Spleen (tissue), 7 donors: ENCODE results near the gene PAX7.

ENCODE experiments used
- POLR2A ChIP-seq, 3 donors: fragments of 450-650 bp; IDR thresholded peaks; one replicate each; pipeline ENCODE4 v1.5.1; 2017; ENCODE audit warnings: antibody characterized with exemption in 3 of 3, mild to moderate bottlenecking in 1 of 3
- POLR2AphosphoS5 ChIP-seq, 3 donors: sonication (generic); formaldehyde crosslinking; IDR thresholded peaks; one replicate each; pipeline ENCODE4 v1.5.1; 2017; ENCODE audit warnings: antibody characterized with exemption in 3 of 3
- TF ChIP-seq, protein P1 (sequence below), 11 experiments: fragments of 200-600 bp in 7 of 11; fragments of 450-650 bp in 4 of 11; sonication (generic) in 4 of 11; IDR thresholded peaks in 8 of 11; conservative IDR thresholded peaks in 3 of 11; 1 replicate in 7 of 11; 2 replicates in 4 of 11; pipeline versions ENCODE4 v1.4.0 to v1.8.0; 2016 to 2021; ENCODE audit warnings: antibody characterized with exemption in 11 of 11, inconsistent platforms in 4 of 11, mild to moderate bottlenecking in 1 of 11
- donor health status: DM: no; HTN: no; CAD: no; lungs with moderate emphysema.
- donor health status: DM: no; HTN: no; CAD: no.
- donor health status: DM: no; HTN: no; CAD: no.

DNA sequence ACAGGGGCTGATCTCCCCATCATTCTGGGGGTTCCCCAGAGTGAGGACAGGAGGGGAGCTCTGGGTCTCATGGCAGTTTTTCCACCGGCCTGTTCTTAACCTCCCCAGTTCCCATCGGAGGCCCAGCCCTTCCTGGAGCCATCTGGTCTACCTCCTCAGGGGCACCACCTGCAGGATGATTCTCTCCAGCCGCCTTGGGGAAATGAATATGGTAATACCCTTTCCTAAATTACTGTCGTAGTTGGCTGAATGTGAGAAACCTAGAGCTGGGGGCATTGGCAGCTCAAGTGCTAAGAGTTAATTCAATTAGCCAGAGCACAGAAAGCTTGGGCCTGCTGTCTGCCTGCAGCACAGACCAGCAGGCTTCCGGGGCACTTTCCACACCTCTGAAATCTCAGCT, 163.9 kb downstream of the PAX7 start:
- TF ChIP-seq, protein P1, sequence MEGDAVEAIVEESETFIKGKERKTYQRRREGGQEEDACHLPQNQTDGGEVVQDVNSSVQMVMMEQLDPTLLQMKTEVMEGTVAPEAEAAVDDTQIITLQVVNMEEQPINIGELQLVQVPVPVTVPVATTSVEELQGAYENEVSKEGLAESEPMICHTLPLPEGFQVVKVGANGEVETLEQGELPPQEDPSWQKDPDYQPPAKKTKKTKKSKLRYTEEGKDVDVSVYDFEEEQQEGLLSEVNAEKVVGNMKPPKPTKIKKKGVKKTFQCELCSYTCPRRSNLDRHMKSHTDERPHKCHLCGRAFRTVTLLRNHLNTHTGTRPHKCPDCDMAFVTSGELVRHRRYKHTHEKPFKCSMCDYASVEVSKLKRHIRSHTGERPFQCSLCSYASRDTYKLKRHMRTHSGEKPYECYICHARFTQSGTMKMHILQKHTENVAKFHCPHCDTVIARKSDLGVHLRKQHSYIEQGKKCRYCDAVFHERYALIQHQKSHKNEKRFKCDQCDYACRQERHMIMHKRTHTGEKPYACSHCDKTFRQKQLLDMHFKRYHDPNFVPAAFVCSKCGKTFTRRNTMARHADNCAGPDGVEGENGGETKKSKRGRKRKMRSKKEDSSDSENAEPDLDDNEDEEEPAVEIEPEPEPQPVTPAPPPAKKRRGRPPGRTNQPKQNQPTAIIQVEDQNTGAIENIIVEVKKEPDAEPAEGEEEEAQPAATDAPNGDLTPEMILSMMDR (IDR thresholded peaks at IDR 0.05 in 8 of 11, conservative IDR thresholded peaks at IDR 0.05 in 3 of 11): no peak
- TF ChIP-seq POLR2AphosphoS5 (IDR thresholded peaks at IDR 0.05) (no peak), POLR2A (IDR thresholded peaks at IDR 0.05) (no peak)
